CD8-positive, alpha-beta memory T cell (primary cell): ENCODE data around the gene PTBP1. TPM values are rescaled to one million over a fixed set of nuclear protein-coding genes. Genes with fewer than 3 reads are reported as not detected.

Experiments
- CTCF ChIA-PET: fragments of 350-600 bp; sonication (Branson Sonifier 250); formaldehyde crosslinking; loops from one replicate; lab custom pipeline; 2021; ENCODE audit warnings: antibody characterized with exemption; lab: Charles Lee
- POLR2A ChIA-PET: fragments of 350-600 bp; sonication (Branson Sonifier 250); formaldehyde crosslinking; loops from one replicate; lab custom pipeline; 2021; ENCODE audit warnings: antibody characterized with exemption; lab: Charles Lee
- DNase-seq, 5 donors: peaks; one replicate each; pipeline versions ENCODE4 v3.0.0 to v3.0.0-alpha.2; 2020 to 2022; ENCODE audit warnings: mixed read lengths in 1 of 5
- H3K27ac ChIP-seq: one replicate; pipeline ENCODE4 v1.7.0; 2013; ENCODE audit warnings: low read depth, mild to moderate bottlenecking, low read length, moderate library complexity
- H3K27me3 ChIP-seq: 2 replicates; pipeline ENCODE4 v1.7.0; 2013; ENCODE audit warnings: low read length, mild to moderate bottlenecking; ENCODE audit not compliant: insufficient read depth, poor library complexity, severe bottlenecking
- H3K36me3 ChIP-seq: 2 replicates; pipeline ENCODE4 v1.7.0; 2013; ENCODE audit warnings: mild to moderate bottlenecking, low read length, moderate library complexity; ENCODE audit not compliant: insufficient read depth
- H3K4me1 ChIP-seq: 2 replicates; pipeline ENCODE4 v1.7.0; 2013; ENCODE audit warnings: mild to moderate bottlenecking, low read length, moderate library complexity; ENCODE audit not compliant: insufficient read depth
- H3K4me3 ChIP-seq: 2 replicates; pipeline ENCODE4 v1.7.0; 2013; ENCODE audit warnings: mild to moderate bottlenecking, low read length
- H3K9me3 ChIP-seq: 2 replicates; pipeline ENCODE4 v1.7.0; 2013; ENCODE audit warnings: mild to moderate bottlenecking, low read length
- H3K27ac Mint-ChIP-seq, 8 donors: one replicate each; pipeline ENCODE4 v1.8.0; 2020 to 2021; ENCODE audit warnings: mixed read lengths in 8 of 8, mild to moderate bottlenecking in 6 of 8, inconsistent platforms in 3 of 8, moderate library complexity in 3 of 8
- H3K27me3 Mint-ChIP-seq, 2 donors: one replicate each; pipeline ENCODE4 v1.8.0; 2020 to 2021; ENCODE audit warnings: mixed read lengths in 2 of 2, mild to moderate bottlenecking in 1 of 2, moderate library complexity in 1 of 2
- H3K36me3 Mint-ChIP-seq, 3 donors: one replicate each; pipeline ENCODE4 v1.8.0; 2020 to 2021; ENCODE audit warnings: mixed read lengths in 3 of 3, inconsistent platforms in 1 of 3, mild to moderate bottlenecking in 1 of 3
- H3K4me1 Mint-ChIP-seq, 3 donors: one replicate each; pipeline ENCODE4 v1.8.0; 2020 to 2021; ENCODE audit warnings: mixed read lengths in 3 of 3, inconsistent platforms in 1 of 3, mild to moderate bottlenecking in 1 of 3
- H3K4me3 Mint-ChIP-seq, 7 donors: one replicate each; pipeline ENCODE4 v1.8.0; 2020 to 2021; ENCODE audit warnings: mixed read lengths in 7 of 7, mild to moderate bottlenecking in 6 of 7, moderate library complexity in 4 of 7, inconsistent platforms in 2 of 7
- H3K9me3 Mint-ChIP-seq, 5 donors: one replicate each; pipeline ENCODE4 v1.8.0; 2020 to 2022; ENCODE audit warnings: mixed read lengths in 5 of 5, mild to moderate bottlenecking in 3 of 5, moderate library complexity in 2 of 5, inconsistent platforms in 1 of 5
- polyA plus RNA-seq: library from polyadenylated mRNA; unstranded; fragments of 300-500 nt; fragmentation: Illumina TruSeq; gene quantifications from one replicate; pipeline ENCODE4 v1.2.3, GENCODE V29; 2021
- total RNA-seq, 2 experiments: library from RNA; stranded (reverse); gene quantifications; one replicate each; pipeline ENCODE4 v1.2.3, GENCODE V29; 2021

Gene PTBP1
- total and polyA plus RNA-seq, 3 experiments from 2014 or later: 177 to 978 (median 969) TPM

DNA sequence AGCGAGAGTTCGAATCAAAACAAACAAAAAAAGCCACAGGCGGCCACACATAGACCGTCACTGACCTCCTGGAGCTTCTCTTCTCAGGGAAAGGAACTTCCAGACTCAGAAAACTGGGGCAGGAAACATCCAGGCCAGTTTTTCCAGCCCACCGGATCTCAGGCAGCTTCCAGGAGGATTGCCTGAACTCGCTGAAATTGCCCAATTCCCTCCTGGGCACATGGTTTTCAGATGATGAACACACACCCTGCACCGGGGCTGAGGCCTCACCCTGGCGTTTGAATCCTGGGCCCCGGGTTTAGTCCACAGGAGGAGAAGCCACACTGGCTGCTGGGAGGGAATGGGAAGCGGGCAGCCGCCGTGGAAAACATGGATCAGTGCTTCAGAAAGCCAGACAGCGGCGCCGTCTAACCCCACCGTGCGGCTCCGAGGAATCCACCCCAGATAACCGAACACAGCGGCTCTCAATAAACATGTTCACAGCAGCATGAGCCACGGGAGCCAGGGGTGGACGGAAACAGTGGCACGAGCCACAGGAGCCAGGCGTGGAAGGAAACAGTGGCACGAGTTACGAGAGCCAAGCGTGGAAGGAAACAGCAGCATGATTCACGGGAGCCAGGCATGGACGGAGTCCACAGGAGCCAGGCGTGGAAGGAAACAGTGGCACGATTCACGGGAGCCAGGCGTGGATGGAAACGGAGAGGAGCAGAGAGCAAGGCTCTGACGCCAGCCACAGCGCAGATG is 18.2 kb upstream of the PTBP1 start:
- Histone ChIP-seq H3K27me3 (no peaks in the 10 kb centered on the region), H3K4me1 (no peaks in the 10 kb centered on the region), H3K36me3 (no peaks in the 10 kb centered on the region), H3K27ac (no peak overlapping the region), H3K4me3 (no peak overlapping the region), H3K9me3 (no peaks in the 10 kb centered on the region)
- ChIA-PET POLR2A (no interaction called here), CTCF (no interaction called here)
- H3K4me3 Mint-ChIP-seq: no peak overlapping the region
- peaks cover 0 to 12% of the 10 kb centered on the region in 2 donors for H3K27me3 Mint-ChIP-seq
- H3K4me1 Mint-ChIP-seq: no peaks in the 10 kb centered on the region
- H3K9me3 Mint-ChIP-seq: no peaks in the 10 kb centered on the region
- H3K27ac Mint-ChIP-seq: no peak overlapping the region
- no peak for DNase-seq
- no peaks in the 10 kb centered on the region for H3K36me3 Mint-ChIP-seq

DNA sequence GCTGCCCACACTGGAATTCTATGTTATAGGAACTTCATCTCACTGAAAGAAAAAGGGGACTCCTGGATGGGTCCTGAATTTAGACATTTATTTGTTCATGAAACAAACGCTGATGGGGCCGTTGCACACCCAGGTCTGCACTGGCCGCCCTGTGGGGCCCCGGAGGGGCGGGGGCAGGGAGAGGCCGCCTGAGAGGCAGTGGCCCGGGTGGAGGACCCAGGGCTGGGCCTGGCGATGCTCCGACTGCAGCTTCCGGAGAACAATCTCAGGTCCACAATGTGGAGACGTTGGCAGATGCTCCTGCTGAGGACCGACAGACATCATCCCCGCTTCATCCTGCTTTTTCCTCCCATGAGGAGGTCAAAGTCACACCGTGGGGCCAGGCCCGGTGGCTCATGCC is 16.3 kb upstream of the PTBP1 start:
- H3K4me1 ChIP-seq: no peaks in the 10 kb centered on the region
- no peaks in the 10 kb centered on the region for H3K9me3 ChIP-seq
- ChIA-PET CTCF (interaction anchor here (1.0 kb wide), 1 partner anchor 10 kb away, joined by 3 read pairs; no protein-coding TSS in a partner anchor), POLR2A (no interaction called here)
- Mint-ChIP-seq H3K36me3 (no peaks in the 10 kb centered on the region), H3K4me1 (no peaks in the 10 kb centered on the region), H3K27ac (no peak overlapping the region), H3K9me3 (no peaks in the 10 kb centered on the region), H3K27me3 (peaks cover 0 to 10% of the 10 kb centered on the region in 2 donors), H3K4me3 (no peak overlapping the region)
- no peaks in the 10 kb centered on the region for H3K36me3 ChIP-seq
- H3K27me3 ChIP-seq: no peaks in the 10 kb centered on the region
- no peak overlapping the region for H3K4me3 ChIP-seq
- no peak for DNase-seq
- no peak overlapping the region for H3K27ac ChIP-seq

DNA sequence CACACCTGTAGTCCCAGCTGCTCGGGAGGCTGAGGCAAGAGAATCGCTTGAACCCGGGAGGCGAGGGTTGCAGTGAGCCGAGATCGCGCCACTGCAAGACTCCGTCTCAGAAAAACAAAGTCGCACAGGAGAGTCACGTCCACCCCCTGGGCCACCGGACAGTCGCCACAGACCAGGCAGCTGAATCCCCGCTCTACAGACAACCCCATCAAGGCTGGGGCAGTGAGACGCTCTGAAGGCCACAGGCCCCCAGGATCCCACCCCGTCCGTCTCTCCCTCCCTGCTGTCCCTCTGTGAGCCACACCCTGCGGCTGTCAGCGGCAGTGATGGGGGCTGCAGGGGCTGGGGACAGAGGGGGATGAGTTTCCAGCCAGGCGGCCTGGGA is 15.5 kb upstream of the PTBP1 start:
- DNase-seq: no peak
- no peaks in the 10 kb centered on the region for H3K27me3 ChIP-seq
- H3K27ac ChIP-seq: no peak overlapping the region
- Mint-ChIP-seq H3K27ac (no peak overlapping the region), H3K4me3 (no peak overlapping the region), H3K4me1 (no peaks in the 10 kb centered on the region), H3K9me3 (no peaks in the 10 kb centered on the region), H3K36me3 (no peaks in the 10 kb centered on the region), H3K27me3 (peaks cover 0 to 6% of the 10 kb centered on the region in 2 donors)
- H3K4me1 ChIP-seq: no peaks in the 10 kb centered on the region
- H3K36me3 ChIP-seq: no peaks in the 10 kb centered on the region
- ChIA-PET POLR2A (no interaction called here), CTCF (no interaction called here)
- no peaks in the 10 kb centered on the region for H3K9me3 ChIP-seq
- H3K4me3 ChIP-seq: no peak overlapping the region

DNA sequence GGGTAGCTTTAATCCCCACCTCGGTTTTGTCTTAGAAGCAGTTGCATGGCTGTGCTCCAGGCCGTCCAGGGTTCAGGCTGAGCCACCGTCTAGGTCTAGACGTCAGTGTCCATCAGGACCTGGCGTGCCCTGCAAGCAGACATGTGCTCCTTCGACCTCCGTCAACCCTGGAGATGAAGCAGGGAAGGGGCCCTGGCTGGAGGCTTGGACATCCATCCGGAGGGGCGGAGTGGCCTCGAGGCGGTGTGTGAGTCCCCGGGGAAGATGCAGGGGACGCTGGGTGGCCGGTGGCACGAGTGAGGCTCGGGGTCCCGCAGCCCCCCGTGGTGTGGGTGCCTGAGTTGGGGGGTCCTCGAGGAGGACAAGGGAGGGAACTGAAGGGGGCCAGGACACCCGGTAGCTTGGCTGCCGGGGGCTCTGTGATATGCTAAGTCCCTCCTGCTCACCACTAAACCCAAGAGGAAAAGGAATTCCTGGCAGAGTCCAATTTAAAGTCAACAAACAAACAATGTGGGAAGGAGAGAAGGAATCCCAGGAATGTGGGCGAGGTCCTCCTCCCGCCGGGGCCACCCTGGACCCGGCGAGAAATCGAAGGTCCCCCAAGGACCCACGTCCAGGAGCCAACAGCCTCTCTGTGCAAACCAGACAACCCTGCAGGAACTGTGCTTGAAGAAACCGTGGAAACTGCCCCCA is 14.9 kb upstream of the PTBP1 start:
- no peak overlapping the region for H3K4me3 ChIP-seq
- H3K27me3 ChIP-seq: no peaks in the 10 kb centered on the region
- no peaks in the 10 kb centered on the region for H3K4me1 ChIP-seq
- H3K4me3 Mint-ChIP-seq: no peak overlapping the region
- ChIA-PET CTCF (no interaction called here), POLR2A (no interaction called here)
- no peak overlapping the region for H3K27ac Mint-ChIP-seq
- DNase-seq: no peak
- H3K9me3 Mint-ChIP-seq: no peaks in the 10 kb centered on the region
- H3K4me1 Mint-ChIP-seq: no peaks in the 10 kb centered on the region
- H3K9me3 ChIP-seq: no peaks in the 10 kb centered on the region
- no peaks in the 10 kb centered on the region for H3K36me3 ChIP-seq
- H3K36me3 Mint-ChIP-seq: no peaks in the 10 kb centered on the region
- peaks cover 0 to 6% of the 10 kb centered on the region in 2 donors for H3K27me3 Mint-ChIP-seq
- no peak overlapping the region for H3K27ac ChIP-seq

DNA sequence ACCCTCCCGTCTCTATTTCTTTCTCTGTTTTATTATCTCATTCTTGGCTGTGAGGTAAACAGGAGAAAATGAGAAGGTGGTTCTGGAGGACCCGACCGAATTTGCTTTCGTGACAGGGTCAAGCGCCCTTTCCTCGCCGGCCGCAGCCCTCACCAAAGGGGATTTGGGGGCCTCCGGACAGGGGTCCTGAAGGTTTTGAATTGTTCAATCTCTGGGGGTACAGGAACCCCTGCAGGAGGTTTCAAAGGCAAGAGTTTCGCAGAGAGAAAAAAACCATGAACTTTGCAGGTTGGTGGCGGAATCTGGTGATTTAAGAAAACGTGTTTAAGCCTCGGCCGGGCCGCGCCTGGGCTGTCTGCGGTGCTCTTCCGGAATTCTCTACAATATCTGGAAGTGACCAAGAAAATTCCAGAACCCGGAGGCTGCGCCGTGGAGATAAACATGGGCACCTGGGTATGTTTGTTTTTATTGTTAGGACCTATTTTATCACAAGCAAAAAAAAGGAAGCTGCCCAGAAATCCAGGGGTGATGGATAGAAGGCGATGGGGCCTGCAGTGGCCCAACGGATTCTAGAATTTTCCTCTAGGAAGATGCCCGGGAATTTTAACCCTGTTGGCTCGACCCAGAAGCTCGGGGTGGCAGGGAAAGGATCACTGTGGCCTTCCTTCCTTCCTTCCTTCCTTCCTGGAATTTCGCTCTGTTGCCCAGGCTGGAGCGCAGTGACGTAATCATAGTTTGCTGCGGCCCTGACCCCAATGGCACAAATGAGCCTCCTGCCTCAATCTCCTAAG is 14.2 kb upstream of the PTBP1 start:
- POLR2A ChIA-PET: no interaction called here

DNA sequence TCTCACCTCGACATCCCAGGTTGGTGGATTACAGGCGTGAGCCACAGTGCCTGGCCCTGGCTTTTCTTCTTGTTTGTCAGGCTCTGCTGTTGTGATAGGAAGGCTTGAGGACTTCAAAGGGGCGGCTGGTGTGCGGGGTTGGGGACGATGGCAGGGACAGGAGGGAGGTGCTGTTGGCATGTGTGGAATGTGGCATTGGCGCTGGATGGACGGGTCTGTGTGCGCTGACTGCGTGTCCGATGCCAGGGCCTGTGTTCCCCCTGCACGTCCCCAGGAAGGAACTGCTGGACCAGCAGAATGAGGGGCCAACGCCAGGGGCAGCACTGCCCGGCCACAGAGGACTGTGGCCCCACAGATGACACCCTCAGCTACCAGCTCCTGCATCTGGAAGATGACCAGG is 12.7 kb upstream of the PTBP1 start:
- H3K4me3 Mint-ChIP-seq: no peak overlapping the region
- H3K4me1 Mint-ChIP-seq: peaks cover 0 to 1% (median 0%) of the 10 kb centered on the region in 3 donors
- H3K9me3 Mint-ChIP-seq: no peaks in the 10 kb centered on the region
- Histone ChIP-seq H3K4me3 (no peak overlapping the region), H3K27ac (no peak overlapping the region), H3K36me3 (no peaks in the 10 kb centered on the region), H3K27me3 (no peaks in the 10 kb centered on the region), H3K9me3 (no peaks in the 10 kb centered on the region), H3K4me1 (no peaks in the 10 kb centered on the region)
- no peak overlapping the region for H3K27ac Mint-ChIP-seq
- DNase-seq: no peak
- POLR2A ChIA-PET: interaction anchor here (0.7 kb wide), 1 partner anchor 8 kb away, joined by 3 read pairs; no protein-coding TSS in a partner anchor
- peaks cover 0 to 9% of the 10 kb centered on the region in 2 donors for H3K27me3 Mint-ChIP-seq
- CTCF ChIA-PET: no interaction called here
- H3K36me3 Mint-ChIP-seq: no peaks in the 10 kb centered on the region

More for the DNA sequence above, 14.2 kb upstream of the PTBP1 start:
- Mint-ChIP-seq H3K36me3 (no peaks in the 10 kb centered on the region), H3K9me3 (no peaks in the 10 kb centered on the region), H3K27me3 (peaks cover 0 to 6% of the 10 kb centered on the region in 2 donors), H3K4me3 (no peak overlapping the region), H3K27ac (no peak overlapping the region), H3K4me1 (no peaks in the 10 kb centered on the region)
- H3K36me3 ChIP-seq: no peaks in the 10 kb centered on the region
- CTCF ChIA-PET: interaction anchor here (0.6 kb wide), 1 partner anchor 82 kb away, joined by 3 read pairs; no protein-coding TSS in a partner anchor
- H3K4me3 ChIP-seq: no peak overlapping the region
- no peaks in the 10 kb centered on the region for H3K9me3 ChIP-seq
- H3K27me3 ChIP-seq: no peaks in the 10 kb centered on the region
- no peaks in the 10 kb centered on the region for H3K4me1 ChIP-seq
- DNase-seq: no peak
- H3K27ac ChIP-seq: no peak overlapping the region

DNA sequence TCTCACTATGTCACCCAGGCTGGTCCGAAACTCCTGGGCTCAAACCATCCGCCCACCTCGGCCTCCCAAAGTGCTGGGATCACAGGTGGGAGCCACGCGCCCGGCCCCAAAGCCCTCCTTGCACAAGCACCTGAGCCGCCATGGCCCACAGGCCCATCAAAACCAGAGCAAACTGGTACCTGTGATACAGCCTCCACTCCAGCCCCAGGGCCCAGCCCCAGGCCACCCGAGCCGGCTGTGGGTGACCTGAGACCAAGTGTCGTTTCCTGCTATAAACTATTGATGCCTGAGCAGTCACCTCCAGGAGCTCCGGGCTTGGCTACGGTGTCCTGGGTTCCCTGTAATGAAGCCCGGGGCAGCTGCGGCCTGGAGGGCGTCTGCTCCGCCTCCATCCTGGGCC is 9.7 kb upstream of the PTBP1 start:
- H3K9me3 Mint-ChIP-seq: no peaks in the 10 kb centered on the region
- CTCF ChIA-PET: no interaction called here
- H3K4me1 ChIP-seq: no peaks in the 10 kb centered on the region
- no peak overlapping the region for H3K4me3 Mint-ChIP-seq
- H3K9me3 ChIP-seq: no peaks in the 10 kb centered on the region
- no peak overlapping the region for H3K27ac ChIP-seq
- H3K36me3 Mint-ChIP-seq: no peaks in the 10 kb centered on the region
- H3K36me3 ChIP-seq: no peaks in the 10 kb centered on the region
- H3K4me3 ChIP-seq: no peak overlapping the region
- peaks cover 0 to 1% (median 0%) of the 10 kb centered on the region in 3 donors for H3K4me1 Mint-ChIP-seq
- H3K27ac Mint-ChIP-seq: no peak overlapping the region
- H3K27me3 ChIP-seq: no peaks in the 10 kb centered on the region
- POLR2A ChIA-PET: no interaction called here
- H3K27me3 Mint-ChIP-seq: peaks cover 3 to 4% of the 10 kb centered on the region in 2 donors
- DNase-seq: no peak

DNA sequence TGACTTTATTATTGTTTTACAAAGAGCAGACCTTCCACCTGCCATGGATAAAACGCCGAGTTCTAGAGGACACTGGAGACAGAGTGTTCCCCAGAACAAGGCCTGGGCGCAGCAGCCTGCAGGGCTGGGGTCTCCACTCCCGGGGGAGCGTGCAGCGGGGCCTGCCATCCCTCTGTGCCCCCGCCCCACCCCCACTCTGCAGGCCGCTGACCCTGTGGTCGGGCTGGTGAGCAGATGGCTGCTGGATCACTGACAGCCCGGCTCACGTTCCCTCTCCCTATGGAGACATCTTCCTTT is 8.6 kb upstream of the PTBP1 start:
- no peaks in the 10 kb centered on the region for H3K9me3 Mint-ChIP-seq
- no peaks in the 10 kb centered on the region for H3K36me3 Mint-ChIP-seq
- H3K4me1 Mint-ChIP-seq: peaks cover 0 to 1% (median 0%) of the 10 kb centered on the region in 3 donors
- Histone ChIP-seq H3K4me1 (no peaks in the 10 kb centered on the region), H3K9me3 (no peaks in the 10 kb centered on the region), H3K27ac (no peak overlapping the region), H3K36me3 (no peaks in the 10 kb centered on the region), H3K27me3 (no peaks in the 10 kb centered on the region), H3K4me3 (no peak overlapping the region)
- DNase-seq: no peak
- peaks cover 3 to 4% of the 10 kb centered on the region in 2 donors for H3K27me3 Mint-ChIP-seq
- H3K4me3 Mint-ChIP-seq: no peak overlapping the region
- peak overlapping the region in 1 of 8 donors; percentile 38 for H3K27ac Mint-ChIP-seq
- ChIA-PET POLR2A (no interaction called here), CTCF (no interaction called here)
